ENCODE measurements around the gene LCA5L. TPM values are rescaled to one million over a fixed set of nuclear protein-coding genes. Genes with fewer than 3 reads are reported as not detected.

Gene LCA5L
- 0.42 and 0.51 TPM in 2 replicates for total RNA-seq

GRCh38 chr21:39445321-39446269, at the start of gene LCA5L:
Gene LCA5L (minus strand): TSS chr21:39445778. CDS start chr21:39428493, 17,285 bp downstream.

GRCh38 chr21:39451332-39452206, 6.0 kb upstream of the LCA5L start, which contains the start of gene SH3BGR:
Gene SH3BGR (plus strand): TSS chr21:39451970. CDS start chr21:39452097, 127 bp downstream.

Other genes starting within 250 kb of the LCA5L start
- gene BRWD1, start 132.1 kb downstream of the LCA5L start, total RNA-seq = 21.9 and 22.1 TPM in 2 replicates
- 337 and 395 TPM in 2 replicates for gene HMGN1, start 96.7 kb downstream of the LCA5L start, total RNA-seq
- gene SH3BGR, start 6.2 kb upstream of the LCA5L start, total RNA-seq = 0.63 and 1.7 TPM in 2 replicates
- under 0.01 TPM in 1 of 2 replicates, not detected in the other for gene B3GALT5, start 167.2 kb upstream of the LCA5L start, total RNA-seq